PC-9 (cell line): Measurements from ENCODE around the gene TBX6.

Experiments
- EZH2 ChIP-seq: fragments of 200-600 bp; sonication (generic); IDR thresholded peaks from 2 replicates; pipeline ENCODE4 v1.8.0; 2017; ENCODE audit warnings: antibody characterized with exemption, low read depth
- TF ChIP-seq, protein P1 (sequence below): fragments of 200-600 bp; sonication (generic); conservative IDR thresholded peaks from 2 replicates; pipeline ENCODE4 v1.6.1; 2017; ENCODE audit warnings: mixed run types, antibody characterized with exemption, mild to moderate bottlenecking, moderate library complexity

DNA sequence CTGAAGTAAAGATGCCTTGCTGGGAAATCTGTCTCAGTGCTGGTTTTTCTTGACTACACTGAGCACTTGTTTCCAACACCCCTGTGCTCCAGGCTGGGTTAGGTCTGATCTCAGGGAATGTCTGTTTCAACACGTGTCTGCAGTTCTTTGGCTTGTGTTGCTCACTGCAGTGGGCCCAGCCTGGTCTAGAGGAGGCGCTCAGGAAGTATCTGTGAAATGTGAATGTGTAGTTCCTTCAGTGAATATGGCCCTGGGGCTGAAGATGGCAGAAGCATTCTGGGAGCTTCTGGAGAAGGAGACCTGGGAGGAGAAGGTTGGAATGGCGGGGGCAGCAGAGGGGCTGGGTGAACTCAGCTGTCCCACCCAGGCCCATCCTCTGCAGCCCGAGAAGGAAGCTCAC, 12.4 kb upstream of the TBX6 start:
- TF ChIP-seq, protein P1, sequence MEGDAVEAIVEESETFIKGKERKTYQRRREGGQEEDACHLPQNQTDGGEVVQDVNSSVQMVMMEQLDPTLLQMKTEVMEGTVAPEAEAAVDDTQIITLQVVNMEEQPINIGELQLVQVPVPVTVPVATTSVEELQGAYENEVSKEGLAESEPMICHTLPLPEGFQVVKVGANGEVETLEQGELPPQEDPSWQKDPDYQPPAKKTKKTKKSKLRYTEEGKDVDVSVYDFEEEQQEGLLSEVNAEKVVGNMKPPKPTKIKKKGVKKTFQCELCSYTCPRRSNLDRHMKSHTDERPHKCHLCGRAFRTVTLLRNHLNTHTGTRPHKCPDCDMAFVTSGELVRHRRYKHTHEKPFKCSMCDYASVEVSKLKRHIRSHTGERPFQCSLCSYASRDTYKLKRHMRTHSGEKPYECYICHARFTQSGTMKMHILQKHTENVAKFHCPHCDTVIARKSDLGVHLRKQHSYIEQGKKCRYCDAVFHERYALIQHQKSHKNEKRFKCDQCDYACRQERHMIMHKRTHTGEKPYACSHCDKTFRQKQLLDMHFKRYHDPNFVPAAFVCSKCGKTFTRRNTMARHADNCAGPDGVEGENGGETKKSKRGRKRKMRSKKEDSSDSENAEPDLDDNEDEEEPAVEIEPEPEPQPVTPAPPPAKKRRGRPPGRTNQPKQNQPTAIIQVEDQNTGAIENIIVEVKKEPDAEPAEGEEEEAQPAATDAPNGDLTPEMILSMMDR = no peak
- no peak for TF ChIP-seq EZH2
